GM12873 (cell line): ENCODE measurements around the gene BMP2K.

Experiments used
- TF ChIP-seq, protein P1 (sequence below): IDR thresholded peaks from 2 replicates; pipeline ENCODE4 v1.5.1; 2012; ENCODE audit warnings: low read depth, mild to moderate bottlenecking, moderate library complexity, low read length, control low read depth; ENCODE audit not compliant: insufficient read depth; ENCODE audit errors: missing control alignments

The BMP2K gene

DNA sequence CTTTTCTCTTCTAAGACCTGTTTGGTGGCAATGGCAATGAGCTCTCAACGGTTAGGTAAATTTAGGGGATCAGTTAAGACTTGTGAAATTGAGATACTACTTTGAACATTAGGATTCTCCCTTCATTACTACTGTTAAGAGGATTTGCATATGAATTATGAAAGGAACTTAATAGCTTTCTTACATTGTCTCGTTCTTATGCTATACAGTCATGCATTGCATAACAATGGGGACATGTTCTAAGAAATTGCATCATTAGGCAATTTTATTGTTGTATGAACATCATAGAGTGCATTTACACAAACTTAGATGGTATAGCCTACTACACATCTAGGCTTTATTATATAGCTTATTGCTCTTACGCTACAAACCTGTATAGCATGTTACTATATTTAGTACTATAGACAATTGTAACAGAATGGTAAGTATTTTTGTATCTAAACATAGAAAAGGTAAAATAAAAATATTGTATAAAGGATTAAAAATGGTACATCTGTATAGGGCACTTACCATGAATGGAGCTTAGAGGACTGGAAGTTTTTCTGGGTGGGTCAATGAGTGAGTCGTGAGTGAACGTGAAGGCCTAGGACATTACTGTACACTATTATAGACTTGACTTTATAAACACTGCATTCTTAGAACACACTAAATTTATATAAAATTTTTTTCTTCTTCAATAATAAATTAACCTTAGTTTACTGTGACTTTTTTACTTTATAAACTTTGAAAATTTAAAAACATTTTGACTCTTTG is 100.6 kb downstream of the BMP2K start:
- TF ChIP-seq, protein P1, sequence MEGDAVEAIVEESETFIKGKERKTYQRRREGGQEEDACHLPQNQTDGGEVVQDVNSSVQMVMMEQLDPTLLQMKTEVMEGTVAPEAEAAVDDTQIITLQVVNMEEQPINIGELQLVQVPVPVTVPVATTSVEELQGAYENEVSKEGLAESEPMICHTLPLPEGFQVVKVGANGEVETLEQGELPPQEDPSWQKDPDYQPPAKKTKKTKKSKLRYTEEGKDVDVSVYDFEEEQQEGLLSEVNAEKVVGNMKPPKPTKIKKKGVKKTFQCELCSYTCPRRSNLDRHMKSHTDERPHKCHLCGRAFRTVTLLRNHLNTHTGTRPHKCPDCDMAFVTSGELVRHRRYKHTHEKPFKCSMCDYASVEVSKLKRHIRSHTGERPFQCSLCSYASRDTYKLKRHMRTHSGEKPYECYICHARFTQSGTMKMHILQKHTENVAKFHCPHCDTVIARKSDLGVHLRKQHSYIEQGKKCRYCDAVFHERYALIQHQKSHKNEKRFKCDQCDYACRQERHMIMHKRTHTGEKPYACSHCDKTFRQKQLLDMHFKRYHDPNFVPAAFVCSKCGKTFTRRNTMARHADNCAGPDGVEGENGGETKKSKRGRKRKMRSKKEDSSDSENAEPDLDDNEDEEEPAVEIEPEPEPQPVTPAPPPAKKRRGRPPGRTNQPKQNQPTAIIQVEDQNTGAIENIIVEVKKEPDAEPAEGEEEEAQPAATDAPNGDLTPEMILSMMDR: no peak

DNA sequence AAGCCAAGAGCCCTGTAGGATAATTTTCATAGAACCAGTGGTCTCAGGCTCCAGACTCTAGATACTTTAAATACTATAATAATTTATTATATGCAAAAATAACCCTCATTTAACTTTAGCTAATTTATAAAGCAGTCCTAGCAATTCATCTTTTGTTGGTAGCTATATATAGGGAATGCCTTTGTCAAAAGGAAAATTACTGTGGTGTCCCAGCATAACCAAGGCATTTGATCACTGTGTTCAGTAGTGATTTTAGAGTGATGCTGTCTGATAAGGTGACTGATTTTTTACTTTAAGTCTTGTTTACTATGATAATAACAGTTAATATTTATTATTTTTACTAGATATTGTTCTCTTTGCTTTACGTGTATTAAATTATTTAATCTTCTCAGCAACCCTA is 101.9 kb downstream of the BMP2K start:
- TF ChIP-seq, protein P1: no peak

DNA sequence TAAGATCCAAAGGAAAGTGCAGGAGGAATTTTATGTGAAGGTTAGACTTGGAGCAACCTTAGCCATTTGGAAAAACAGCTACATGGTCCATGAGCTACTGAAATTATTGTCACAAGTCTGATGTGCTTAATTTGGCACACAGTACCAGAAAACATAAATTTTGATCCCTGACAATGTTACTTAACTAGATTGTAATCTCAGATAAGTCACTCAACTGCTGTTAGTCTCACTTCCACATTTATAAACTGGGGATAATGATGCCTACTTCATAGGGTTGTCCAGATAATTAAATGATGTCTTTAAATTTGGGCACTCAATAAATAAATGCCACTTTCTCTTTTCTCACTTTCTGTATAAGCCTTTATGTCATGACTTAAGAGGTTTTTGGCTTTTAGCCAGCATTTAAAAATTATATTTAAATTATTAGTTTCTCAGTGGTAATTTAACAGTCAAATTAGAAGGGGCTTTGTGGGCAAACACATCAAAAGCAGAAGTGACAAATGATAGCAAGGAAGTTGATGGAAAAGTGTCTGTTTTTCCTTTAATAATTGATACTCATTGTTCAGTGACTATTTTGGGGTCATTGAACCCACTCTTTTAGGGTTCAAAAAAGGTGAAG is 104.8 kb downstream of the BMP2K start:
- TF ChIP-seq, protein P1: no peak

DNA sequence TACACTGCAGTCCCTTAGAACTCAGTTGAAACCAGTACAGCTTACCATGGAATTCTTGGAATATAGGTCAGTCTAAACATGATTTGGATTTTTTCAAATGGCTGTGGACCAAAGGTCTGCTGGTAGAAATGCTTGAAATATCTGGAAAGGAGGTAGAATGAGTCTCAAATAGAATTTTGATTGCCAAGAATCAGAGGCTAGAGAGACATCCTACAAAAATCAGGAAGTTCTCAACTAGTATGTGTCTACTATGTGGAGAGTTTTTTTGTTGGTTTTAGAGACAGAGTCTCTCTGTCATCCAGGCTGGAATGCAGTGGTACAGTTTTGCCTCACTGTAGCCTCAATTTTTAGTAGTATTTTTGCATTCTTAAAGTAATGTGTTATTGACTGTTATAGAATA is 109.4 kb downstream of the BMP2K start:
- TF ChIP-seq, protein P1: no peak

DNA sequence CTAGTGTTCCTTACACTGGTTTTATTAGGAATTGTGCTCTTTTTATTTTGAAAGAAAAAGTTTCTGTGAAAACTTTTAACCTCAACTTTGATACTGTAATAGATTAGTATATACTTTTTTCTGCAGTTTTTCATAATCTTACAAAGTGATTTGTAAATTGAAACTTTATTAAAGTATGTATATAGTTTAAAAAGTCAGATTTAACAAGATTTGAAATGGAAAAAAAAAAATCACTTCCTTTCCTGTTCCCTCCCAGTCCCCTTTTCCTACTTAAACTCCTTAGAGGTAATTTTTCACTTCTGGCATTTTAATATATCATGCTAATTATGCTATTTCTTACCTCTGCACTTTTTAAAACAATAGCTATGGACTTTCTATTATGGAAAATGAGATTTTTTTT is 113.8 kb downstream of the BMP2K start:
- TF ChIP-seq, protein P1: no peak

DNA sequence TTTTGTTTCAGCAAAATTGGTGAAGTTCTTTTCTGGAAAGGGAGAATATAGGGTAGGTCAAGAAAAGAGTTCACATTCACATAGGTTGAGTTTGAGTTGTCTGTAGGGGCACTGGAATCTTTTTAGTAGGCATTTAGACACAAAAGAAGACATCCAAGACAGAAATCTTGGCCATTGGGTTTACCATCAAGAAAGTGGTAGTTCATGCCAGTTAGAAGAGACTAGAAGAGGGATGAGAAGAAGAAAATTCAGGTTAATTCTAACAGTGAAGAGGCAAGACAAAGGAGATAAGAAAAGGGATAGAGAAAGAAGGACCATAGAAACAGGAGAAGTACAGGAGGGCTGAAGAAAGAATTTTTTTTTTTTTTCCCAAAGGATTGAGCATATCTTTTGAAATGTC is 123.2 kb downstream of the BMP2K start:
- TF ChIP-seq, protein P1: no peak

DNA sequence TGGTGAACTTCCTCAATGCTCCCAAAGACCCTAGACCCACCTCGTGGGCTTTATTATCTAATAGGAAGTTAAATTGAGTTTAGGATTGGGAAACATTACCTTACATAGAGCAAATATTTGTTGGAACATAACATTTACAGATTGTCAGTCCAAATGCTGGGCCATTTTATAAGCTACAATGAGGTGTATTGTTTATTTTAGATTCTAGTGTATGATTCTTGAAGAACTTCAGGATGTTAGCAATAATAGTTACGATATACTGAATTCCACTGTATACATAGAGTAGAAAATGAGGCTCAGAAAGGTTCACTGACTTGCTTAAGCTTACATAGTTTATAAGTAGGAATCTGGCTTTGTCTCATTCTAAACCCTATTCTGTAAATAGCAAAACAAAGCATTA is 125.7 kb downstream of the BMP2K start:
- TF ChIP-seq, protein P1: no peak
